22Rv1 (cell line): ENCODE measurements around the gene C12orf75.

Experiments used
- CTCF ChIP-seq: fragments of 450-650 bp; IDR thresholded peaks from 2 replicates; pipeline ENCODE4 v1.5.1; 2017; ENCODE audit warnings: mild to moderate bottlenecking
- ZFX ChIP-seq: fragments of 450-650 bp; IDR thresholded peaks from 2 replicates; pipeline ENCODE4 v1.6.1; 2017; ENCODE audit warnings: antibody characterized with exemption, borderline replicate concordance

- TF ChIP-seq CTCF (no peak), ZFX (no peak)
These were observed 46.6 kb downstream of the C12orf75 start for GRCh38 chr12:105377077-105377476.
